Endothelial cell (in vitro differentiated cells): Measurements from ENCODE around the gene LSM12. TPM values are rescaled to one million over a fixed set of nuclear protein-coding genes. Genes with fewer than 3 reads are reported as not detected.

Source experiments
- DNase-seq: peaks from one replicate; pipeline ENCODE4 v3.0.0; 2021; ENCODE audit warnings: low spot score
- H3K27ac Mint-ChIP-seq: one replicate; pipeline ENCODE4 v1.8.0; 2021; ENCODE audit warnings: mixed read lengths, inconsistent platforms; ENCODE audit not compliant: unreplicated experiment
- H3K27me3 Mint-ChIP-seq: one replicate; pipeline ENCODE4 v1.8.0; 2021; ENCODE audit warnings: mild to moderate bottlenecking, moderate library complexity, mixed read lengths, inconsistent platforms; ENCODE audit not compliant: unreplicated experiment
- H3K36me3 Mint-ChIP-seq: one replicate; pipeline ENCODE4 v1.8.0; 2021; ENCODE audit warnings: mild to moderate bottlenecking, low read depth, mixed read lengths, inconsistent platforms; ENCODE audit not compliant: unreplicated experiment
- H3K4me1 Mint-ChIP-seq: one replicate; pipeline ENCODE4 v1.8.0; 2021; ENCODE audit warnings: mild to moderate bottlenecking, mixed read lengths, inconsistent platforms; ENCODE audit not compliant: unreplicated experiment
- H3K4me3 Mint-ChIP-seq: one replicate; pipeline ENCODE4 v1.8.0; 2021; ENCODE audit warnings: mild to moderate bottlenecking, mixed read lengths, inconsistent platforms; ENCODE audit not compliant: unreplicated experiment
- H3K9me3 Mint-ChIP-seq: one replicate; pipeline ENCODE4 v1.8.0; 2021; ENCODE audit warnings: mixed read lengths, inconsistent platforms; ENCODE audit not compliant: unreplicated experiment
- CTCF ChIP-seq: fragments of 200-600 bp; sonication (generic); IDR thresholded peaks from one replicate; pipeline ENCODE4 v1.5.0; 2021; ENCODE audit warnings: antibody characterized with exemption; ENCODE audit not compliant: unreplicated experiment
- total RNA-seq: library from RNA; stranded (reverse); fragmentation: NEBNext Ultra II Directional; extraction: Animal tissue kit (Norgen Biotek cat#: 25700); gene quantifications from one replicate; pipeline ENCODE4 v1.2.1, GENCODE V29; 2021; ENCODE audit not compliant: unreplicated experiment

Gene LSM12
- total RNA-seq, 1 donor from 2014 or later = 63.0 TPM

- no peak for TF ChIP-seq CTCF
- Mint-ChIP-seq H3K4me3 (no peak overlapping the region), H3K9me3 (no peaks in the 10 kb centered on the region), H3K4me1 (peaks cover 42% of the 10 kb centered on the region), H3K27ac (peak overlapping the region; percentile 100), H3K36me3 (peaks cover 5% of the 10 kb centered on the region), H3K27me3 (peaks cover 11% of the 10 kb centered on the region)
- DNase-seq = no peak
These were observed 28.4 kb upstream of the LSM12 start for GRCh38 chr17:44094701-44095387.

- no peak overlapping the region for H3K4me3 Mint-ChIP-seq
- peak overlapping the region; percentile 77 for H3K27ac Mint-ChIP-seq
- no peaks in the 10 kb centered on the region for H3K9me3 Mint-ChIP-seq
These were observed 26.9 kb upstream of the LSM12 start for GRCh38 chr17:44093231-44093900.

GRCh38 chr17:44092051-44092450 lies 25.6 kb upstream of the LSM12 start:
- H3K9me3 Mint-ChIP-seq = no peaks in the 10 kb centered on the region
- no peak overlapping the region for H3K4me3 Mint-ChIP-seq
- H3K27ac Mint-ChIP-seq = peak overlapping the region; percentile 48
- peaks cover 41% of the 10 kb centered on the region for H3K4me1 Mint-ChIP-seq
- no peak for DNase-seq
- peaks cover 9% of the 10 kb centered on the region for H3K36me3 Mint-ChIP-seq
- no peak for TF ChIP-seq CTCF
- H3K27me3 Mint-ChIP-seq = peaks cover 16% of the 10 kb centered on the region

More at GRCh38 chr17:44093231-44093900, 26.9 kb upstream of the LSM12 start:
- Mint-ChIP-seq H3K4me1 (peaks cover 42% of the 10 kb centered on the region), H3K36me3 (peaks cover 9% of the 10 kb centered on the region), H3K27me3 (peaks cover 12% of the 10 kb centered on the region)
- TF ChIP-seq CTCF = no peak
- no peak for DNase-seq

- no peaks in the 10 kb centered on the region for H3K9me3 Mint-ChIP-seq
- peak overlapping the region; percentile 48 for H3K27ac Mint-ChIP-seq
- TF ChIP-seq CTCF = no peak
- peaks cover 16% of the 10 kb centered on the region for H3K27me3 Mint-ChIP-seq
- peak overlapping the region; percentile 73 for H3K4me3 Mint-ChIP-seq
- peaks cover 9% of the 10 kb centered on the region for H3K36me3 Mint-ChIP-seq
- H3K4me1 Mint-ChIP-seq = peaks cover 39% of the 10 kb centered on the region
- no peak for DNase-seq
These were observed 24.9 kb upstream of the LSM12 start for GRCh38 chr17:44091200-44091997.
